Stimulated activated CD8-positive, alpha-beta memory T cell treated with anti-CD3 and anti-CD28 coated beads, Interleukin-12 subunit alpha, Interleukin-12 subunit beta, amount 100 ng/mL, for 24 hours (primary cell): ENCODE results near the gene SGCD.
"Not testable (repeated sequence)": the region's sequence is repeated elsewhere in the genome, so short reads cannot be mapped to it uniquely, and the experiment has no call there.

ENCODE experiments used
- DNase-seq: peaks from one replicate; pipeline ENCODE4 v3.0.0-alpha.2; 2020; ENCODE audit errors: extremely low read depth

SGCD gene

GRCh38 chr5:156628421-156628820 is 301.5 kb downstream of the SGCD start:
- DNase-seq = no peak

GRCh38 chr5:156631005-156631404 is 304.0 kb downstream of the SGCD start:
- DNase-seq = no peak

- DNase-seq = no peak
Observed at GRCh38 chr5:156634301-156634700, 307.3 kb downstream of the SGCD start.

- DNase-seq = no peak
Observed at GRCh38 chr5:156640691-156641241, 313.8 kb downstream of the SGCD start.

GRCh38 chr5:156641686-156642085 is 314.7 kb downstream of the SGCD start:
- no peak for DNase-seq

GRCh38 chr5:156647034-156647451 is 320.1 kb downstream of the SGCD start:
- no peak for DNase-seq

- DNase-seq = no peak
Observed at GRCh38 chr5:156654444-156654843, 327.5 kb downstream of the SGCD start.

GRCh38 chr5:156655732-156656131 is 328.8 kb downstream of the SGCD start:
- no peak for DNase-seq

- DNase-seq = not testable (repeated sequence)
Observed at GRCh38 chr5:156664832-156665231, 337.9 kb downstream of the SGCD start.

GRCh38 chr5:156666686-156667085 is 339.7 kb downstream of the SGCD start:
- DNase-seq = not testable (repeated sequence)

GRCh38 chr5:156667616-156668015 is 340.7 kb downstream of the SGCD start:
- no peak for DNase-seq

GRCh38 chr5:156669416-156669815 is 342.5 kb downstream of the SGCD start:
- no peak for DNase-seq

GRCh38 chr5:156670615-156671014 is 343.7 kb downstream of the SGCD start:
- no peak for DNase-seq

GRCh38 chr5:156675395-156675794 is 348.4 kb downstream of the SGCD start:
- no peak for DNase-seq

GRCh38 chr5:156677963-156678362 is 351.0 kb downstream of the SGCD start:
- no peak for DNase-seq

GRCh38 chr5:156678484-156678883 is 351.5 kb downstream of the SGCD start:
- DNase-seq = no peak

- DNase-seq = no peak
Observed at GRCh38 chr5:156680831-156681230, 353.9 kb downstream of the SGCD start.

GRCh38 chr5:156681265-156681664 is 354.3 kb downstream of the SGCD start:
- no peak for DNase-seq

GRCh38 chr5:156682971-156683370 is 356.0 kb downstream of the SGCD start:
- DNase-seq = no peak

GRCh38 chr5:156683509-156683908 is 356.5 kb downstream of the SGCD start:
- no peak for DNase-seq

GRCh38 chr5:156684216-156684615 is 357.3 kb downstream of the SGCD start:
- no peak for DNase-seq

GRCh38 chr5:156685481-156685880 is 358.5 kb downstream of the SGCD start:
- DNase-seq = no peak

- no peak for DNase-seq
Observed at GRCh38 chr5:156686380-156686779, 359.4 kb downstream of the SGCD start.

- no peak for DNase-seq
Observed at GRCh38 chr5:156686796-156687195, 359.8 kb downstream of the SGCD start.
